Sigmoid colon (tissue), 7 donors: ENCODE results near the gene LRP1B. TPM values are rescaled to one million over a fixed set of nuclear protein-coding genes. Genes with fewer than 3 reads are reported as not detected.

ENCODE experiments used
- DNase-seq: peaks from one replicate; pipeline ENCODE4 v3.0.0-alpha.2; 2019
- H3K27ac ChIP-seq, 4 donors: fragments of 200-600 bp; sonication (generic); one replicate each; pipeline ENCODE4 v1.5.1; 2016 to 2019; ENCODE audit warnings: mild to moderate bottlenecking in 1 of 4
- H3K27me3 ChIP-seq, 3 donors: fragments of 200-600 bp; sonication (generic); one replicate each; pipeline ENCODE4 v1.5.1; 2019; ENCODE audit warnings: mild to moderate bottlenecking in 1 of 3
- H3K36me3 ChIP-seq, 4 donors: fragments of 200-600 bp; sonication (generic); one replicate each; pipeline ENCODE4 v1.5.1; 2016 to 2019
- H3K4me1 ChIP-seq, 4 donors: fragments of 200-600 bp; sonication (generic); one replicate each; pipeline ENCODE4 v1.5.1; 2017 to 2019
- H3K4me3 ChIP-seq, 4 donors: fragments of 200-600 bp; sonication (generic); one replicate each; pipeline ENCODE4 v1.5.1; 2017 to 2019; ENCODE audit warnings: mild to moderate bottlenecking in 2 of 4, moderate library complexity in 1 of 4
- H3K9me3 ChIP-seq, 4 donors: fragments of 200-600 bp in 3 of 4; sonication (generic) in 3 of 4; one replicate each; pipeline versions ENCODE4 v1.5.1 to v1.6.1; 2013 to 2019
- EP300 ChIP-seq, 4 donors: sonication (generic); formaldehyde crosslinking; IDR thresholded peaks; one replicate each; pipeline ENCODE4 v1.6.1; 2017; ENCODE audit warnings: antibody characterized with exemption in 4 of 4
- POLR2A ChIP-seq, 2 donors: fragments of 450-650 bp; IDR thresholded peaks; one replicate each; pipeline ENCODE4 v1.6.1; 2016; ENCODE audit warnings: antibody characterized with exemption in 2 of 2, mild to moderate bottlenecking in 2 of 2, moderate library complexity in 2 of 2
- POLR2AphosphoS5 ChIP-seq, 4 donors: sonication (generic); formaldehyde crosslinking; IDR thresholded peaks; one replicate each; pipeline ENCODE4 v1.6.1; 2017; ENCODE audit warnings: antibody characterized with exemption in 4 of 4
- WGBS, 2 donors: extraction: QIAGEN DNeasy Blood & Tissue Kit; methylation state at CpG; one replicate each; pipeline ENCODE4 v1.1.7; 2013; 5-methylcytosine and 5-hydroxymethylcytosine counted together
- intact Hi-C: fragments of 100-400 bp; cut with DNase I; formaldehyde crosslinking; loops from one replicate; pipeline ENCODE4 v1.15.1; 2023
- polyA plus RNA-seq, 3 donors: library from polyadenylated mRNA; stranded (reverse); fragments of 200-250 nt; gene quantifications; one replicate each; pipeline ENCODE4 v1.2.3, GENCODE V29; 2013
- total RNA-seq, 4 donors: library from RNA; depleted of rRNA; stranded (reverse); fragments of >200 nt; gene quantifications; one replicate each; pipeline ENCODE4 v1.1.0, GENCODE V29; 2016
- TF ChIP-seq, protein P1 (sequence below), 4 experiments: fragments of 450-650 bp in 3 of 4; fragments of 200-600 bp in 1 of 4; IDR thresholded peaks; one replicate each; pipeline ENCODE4 v1.5.1; 2016 to 2019; ENCODE audit warnings: antibody characterized with exemption in 4 of 4, mild to moderate bottlenecking in 3 of 4, moderate library complexity in 2 of 4
- donor health status: healthy with polysubstance abuse.
- donor health status: Bipolar disorder and iron deficiency.
- donor health status: healthy.

LRP1B gene
- total and polyA plus RNA-seq, 7 donors = 0.06 to 5.1 (median 2.0) TPM; not detected in 1

GRCh38 chr2:140918426-140918825 is 1212.4 kb downstream of the LRP1B start:
- Histone ChIP-seq H3K4me1 (no peaks in the 10 kb centered on the region), H3K4me3 (no peak overlapping the region), H3K27me3 (no peaks in the 10 kb centered on the region), H3K9me3 (no peaks in the 10 kb centered on the region), H3K36me3 (no peaks in the 10 kb centered on the region), H3K27ac (no peak overlapping the region)
- intact Hi-C loops = no loop called here
- DNase-seq = no peak
- no peak for TF ChIP-seq POLR2A (IDR thresholded peaks at IDR 0.05)
- TF ChIP-seq, protein P1, sequence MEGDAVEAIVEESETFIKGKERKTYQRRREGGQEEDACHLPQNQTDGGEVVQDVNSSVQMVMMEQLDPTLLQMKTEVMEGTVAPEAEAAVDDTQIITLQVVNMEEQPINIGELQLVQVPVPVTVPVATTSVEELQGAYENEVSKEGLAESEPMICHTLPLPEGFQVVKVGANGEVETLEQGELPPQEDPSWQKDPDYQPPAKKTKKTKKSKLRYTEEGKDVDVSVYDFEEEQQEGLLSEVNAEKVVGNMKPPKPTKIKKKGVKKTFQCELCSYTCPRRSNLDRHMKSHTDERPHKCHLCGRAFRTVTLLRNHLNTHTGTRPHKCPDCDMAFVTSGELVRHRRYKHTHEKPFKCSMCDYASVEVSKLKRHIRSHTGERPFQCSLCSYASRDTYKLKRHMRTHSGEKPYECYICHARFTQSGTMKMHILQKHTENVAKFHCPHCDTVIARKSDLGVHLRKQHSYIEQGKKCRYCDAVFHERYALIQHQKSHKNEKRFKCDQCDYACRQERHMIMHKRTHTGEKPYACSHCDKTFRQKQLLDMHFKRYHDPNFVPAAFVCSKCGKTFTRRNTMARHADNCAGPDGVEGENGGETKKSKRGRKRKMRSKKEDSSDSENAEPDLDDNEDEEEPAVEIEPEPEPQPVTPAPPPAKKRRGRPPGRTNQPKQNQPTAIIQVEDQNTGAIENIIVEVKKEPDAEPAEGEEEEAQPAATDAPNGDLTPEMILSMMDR (IDR thresholded peaks at IDR 0.05) = no peak
- no peak for TF ChIP-seq POLR2AphosphoS5 (IDR thresholded peaks at IDR 0.05)
- TF ChIP-seq EP300 (IDR thresholded peaks at IDR 0.05) = no peak
- 74 to 82% methylated on average over 3 of the region's 3 CpGs for WGBS, 2 donors

DNA sequence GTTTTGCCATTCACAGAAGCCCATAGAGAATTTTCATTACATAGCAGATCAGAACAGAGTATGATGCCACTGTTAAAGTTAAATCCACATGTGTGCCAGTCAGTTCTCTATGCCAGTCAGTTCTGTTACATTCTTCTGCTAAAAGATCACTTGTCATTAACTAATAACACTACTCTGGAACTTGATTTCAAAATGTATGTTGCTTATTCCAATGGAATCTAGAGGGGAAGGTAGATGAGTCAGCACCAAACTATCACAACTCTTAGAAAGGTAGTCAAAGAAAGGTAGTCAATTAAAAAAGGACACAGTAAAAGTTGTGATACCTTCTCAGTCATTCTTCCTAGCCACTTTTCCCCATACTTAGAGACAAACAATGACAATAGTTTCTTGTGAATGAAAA is 1214.4 kb downstream of the LRP1B start:
- H3K36me3 ChIP-seq = no peaks in the 10 kb centered on the region
- H3K4me3 ChIP-seq = no peak overlapping the region
- H3K27ac ChIP-seq = no peak overlapping the region
- H3K27me3 ChIP-seq = no peaks in the 10 kb centered on the region
- no peak for DNase-seq
- intact Hi-C loops = no loop called here
- no peaks in the 10 kb centered on the region for H3K9me3 ChIP-seq
- TF ChIP-seq POLR2A (IDR thresholded peaks at IDR 0.05) (no peak), POLR2AphosphoS5 (IDR thresholded peaks at IDR 0.05) (no peak), EP300 (IDR thresholded peaks at IDR 0.05) (no peak)
- TF ChIP-seq, protein P1 (IDR thresholded peaks at IDR 0.05) = no peak
- H3K4me1 ChIP-seq = no peaks in the 10 kb centered on the region

DNA sequence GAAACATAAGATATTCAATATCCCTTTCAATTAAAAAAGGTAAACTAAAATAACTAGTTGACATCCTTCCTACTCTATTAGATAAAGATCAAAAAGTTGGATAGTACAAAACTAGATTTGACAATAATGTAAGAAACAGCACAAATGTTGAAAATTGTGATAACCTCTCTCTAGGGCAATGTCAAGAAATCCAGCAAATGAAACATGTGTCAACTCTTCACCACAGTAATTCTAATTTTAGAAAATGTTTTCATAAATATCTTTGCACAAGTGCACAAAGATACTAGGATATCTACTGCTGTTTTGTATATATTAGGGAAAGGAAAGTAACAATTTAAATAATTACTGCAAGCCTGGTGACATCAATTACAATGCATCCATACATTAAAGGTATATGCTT is 1220.1 kb downstream of the LRP1B start:
- DNase-seq = no peak
- Histone ChIP-seq H3K27me3 (no peaks in the 10 kb centered on the region), H3K9me3 (no peaks in the 10 kb centered on the region), H3K4me3 (no peak overlapping the region), H3K27ac (no peak overlapping the region), H3K4me1 (no peaks in the 10 kb centered on the region), H3K36me3 (no peaks in the 10 kb centered on the region)
- TF ChIP-seq, protein P1 (IDR thresholded peaks at IDR 0.05) = no peak
- intact Hi-C loops = no loop called here

DNA sequence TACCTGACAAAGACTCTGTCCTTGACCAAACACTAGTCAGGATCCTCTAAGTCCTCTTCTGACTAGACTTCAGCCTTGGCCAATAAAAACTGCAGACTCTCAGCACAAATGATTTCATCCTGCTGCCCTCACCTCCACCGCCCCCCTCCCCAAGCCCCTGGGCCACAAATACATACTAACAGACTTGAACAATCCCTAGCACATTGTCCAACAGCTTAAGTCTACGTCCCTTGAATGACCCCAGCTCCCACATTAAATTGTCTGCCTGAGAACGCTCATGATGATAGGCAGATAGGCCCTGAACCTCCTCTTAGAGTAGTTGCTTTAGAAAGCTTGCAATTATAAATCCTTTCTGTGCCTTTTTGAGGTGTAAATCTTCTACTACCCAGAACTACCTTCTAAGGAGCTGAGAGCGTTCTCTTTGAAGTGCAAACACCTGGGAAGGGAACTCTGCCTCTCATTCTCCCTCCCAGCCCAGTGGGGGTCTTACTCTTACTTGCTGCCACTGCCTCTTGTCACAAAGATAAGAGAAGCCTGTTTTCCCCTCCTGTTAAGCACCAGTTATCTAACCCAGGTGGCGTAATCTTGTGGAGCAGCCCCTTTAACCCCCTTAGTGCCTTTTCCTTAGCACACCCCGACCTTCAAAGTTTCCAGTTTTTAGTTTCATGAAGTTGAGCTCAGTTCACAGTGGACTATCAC is 1225.6 kb downstream of the LRP1B start:
- Histone ChIP-seq H3K4me1 (no peaks in the 10 kb centered on the region), H3K4me3 (no peak overlapping the region), H3K27ac (no peak overlapping the region), H3K36me3 (no peaks in the 10 kb centered on the region), H3K27me3 (no peaks in the 10 kb centered on the region), H3K9me3 (no peaks in the 10 kb centered on the region)
- WGBS, 2 donors = 32 to 55% methylated on average over 6 of the region's 6 CpGs
- TF ChIP-seq POLR2AphosphoS5 (IDR thresholded peaks at IDR 0.05) (no peak), POLR2A (IDR thresholded peaks at IDR 0.05) (no peak), EP300 (IDR thresholded peaks at IDR 0.05) (no peak)
- TF ChIP-seq, protein P1 (IDR thresholded peaks at IDR 0.05) = no peak
- no peak for DNase-seq
- intact Hi-C loops = no loop called here

- TF ChIP-seq, protein P1 (IDR thresholded peaks at IDR 0.05) = no peak
- TF ChIP-seq POLR2A (IDR thresholded peaks at IDR 0.05) = no peak
- TF ChIP-seq EP300 (IDR thresholded peaks at IDR 0.05) = no peak
- no peak for TF ChIP-seq POLR2AphosphoS5 (IDR thresholded peaks at IDR 0.05)
- no peak for DNase-seq
- Histone ChIP-seq H3K36me3 (no peaks in the 10 kb centered on the region), H3K4me1 (no peaks in the 10 kb centered on the region), H3K27me3 (no peaks in the 10 kb centered on the region), H3K9me3 (no peaks in the 10 kb centered on the region), H3K27ac (no peak overlapping the region), H3K4me3 (no peak overlapping the region)
- intact Hi-C loops = no loop called here
- 62 to 77% methylated on average over 9 of the region's 9 CpGs for WGBS, 2 donors
These were observed 1235.4 kb downstream of the LRP1B start for GRCh38 chr2:140895378-140895777.
